Endothelial cell of umbilical vein (primary cell): ENCODE measurements around the gene TBC1D30. TPM values are rescaled to one million over a fixed set of nuclear protein-coding genes. Genes with fewer than 3 reads are reported as not detected.

Experiments
- BruUV-seq: library from RNA; stranded (reverse); fragments of 400-500 nt; replicated peaks from 2 replicates; lab custom pipeline; 2021; lab: Mats Ljungman, UMichigan
- CTCF ChIA-PET: fragments of 300-600, 350-600 bp; sonication (Branson Sonifier 250); formaldehyde crosslinking; loops from one replicate; lab custom pipeline; 2021; ENCODE audit warnings: antibody characterized with exemption, inconsistent platforms; lab: Charles Lee
- POLR2A ChIA-PET: fragments of 300-600, 350-600 bp; sonication (Branson Sonifier 250); formaldehyde crosslinking; loops from one replicate; lab custom pipeline; 2021; ENCODE audit warnings: antibody characterized with exemption, inconsistent platforms; lab: Charles Lee
- DNase-seq: peaks from one replicate; pipeline ENCODE4 v3.0.0-alpha.2; 2011; ENCODE audit warnings: low read depth, low spot score
- FAIRE-seq: peaks from 2 replicates; lab custom pipeline; 2011; peaks lifted over from hg19 to GRCh38; lab: Jason Lieb, UNC
- H2AFZ ChIP-seq: 2 replicates; pipeline ENCODE4 v1.6.0; 2012; ENCODE audit warnings: low read depth, low read length, control low read depth, inconsistent platforms
- H3K27ac ChIP-seq: 2 replicates; pipeline ENCODE4 v1.5.1; 2011; ENCODE audit warnings: low read depth, mild to moderate bottlenecking, control low read depth, low read length, moderate library complexity; ENCODE audit not compliant: insufficient read depth
- H3K27me3 ChIP-seq, 2 experiments: 2 replicates each; pipeline versions ENCODE4 v1.6.0 to v1.6.1; 2011; ENCODE audit warnings: low read length in 2 of 2, mixed read lengths in 1 of 2; ENCODE audit not compliant: control insufficient read depth in 2 of 2, insufficient read depth in 2 of 2
- H3K36me3 ChIP-seq, 2 experiments: 2 replicates in 1 of 2; 3 replicates in 1 of 2; pipeline ENCODE4 v1.5.1; 2011; ENCODE audit warnings: low read length in 2 of 2, mild to moderate bottlenecking in 1 of 2, moderate library complexity in 1 of 2; ENCODE audit not compliant: control insufficient read depth in 2 of 2, insufficient read depth in 2 of 2; ENCODE audit errors: extremely low read depth in 1 of 2
- H3K4me1 ChIP-seq: 3 replicates; pipeline ENCODE4 v1.5.1; 2011; ENCODE audit warnings: mild to moderate bottlenecking, low read length; ENCODE audit not compliant: control insufficient read depth, insufficient read depth; ENCODE audit errors: extremely low read depth
- H3K4me2 ChIP-seq: 2 replicates; pipeline ENCODE4 v1.6.1; 2011; ENCODE audit warnings: low read length, control low read depth, mixed read lengths; ENCODE audit not compliant: insufficient read depth
- H3K4me3 ChIP-seq, 3 experiments: fragments of 200-600 bp in 1 of 3; sonication (generic), shearing (Covaris generic) in 1 of 3; replicated peaks in 1 of 3; 2 replicates each; pipeline ENCODE4 v1.5.1; 2011 to 2016; ENCODE audit warnings: control low read depth in 3 of 3, low read length in 3 of 3, mild to moderate bottlenecking in 2 of 3, inconsistent platforms in 1 of 3, low read depth in 1 of 3, moderate library complexity in 1 of 3; ENCODE audit not compliant: insufficient read depth in 1 of 3
- H3K79me2 ChIP-seq: 2 replicates; pipeline ENCODE4 v1.6.0; 2012; ENCODE audit warnings: low read length, inconsistent platforms; ENCODE audit not compliant: control insufficient read depth, insufficient read depth
- H3K9ac ChIP-seq: replicated peaks from 2 replicates; pipeline ENCODE3; 2011; ENCODE audit warnings: low read length, control low read depth; ENCODE audit not compliant: insufficient read depth; ENCODE audit errors: extremely low read depth
- H3K9me1 ChIP-seq: replicated peaks from 3 replicates; pipeline ENCODE4 v1.6.0; 2011; ENCODE audit warnings: mild to moderate bottlenecking, low read length; ENCODE audit not compliant: control insufficient read depth, insufficient read depth; ENCODE audit errors: extremely low read depth
- H3K9me3 ChIP-seq: replicated peaks from 2 replicates; pipeline ENCODE4 v1.5.1; 2012; ENCODE audit warnings: low read length, inconsistent platforms; ENCODE audit not compliant: control insufficient read depth, insufficient read depth
- H4K20me1 ChIP-seq: replicated peaks from 2 replicates; pipeline ENCODE3; 2011; ENCODE audit warnings: mild to moderate bottlenecking, low read length; ENCODE audit not compliant: control insufficient read depth, insufficient read depth; ENCODE audit errors: extremely low read depth
- EZH2 ChIP-seq: IDR thresholded peaks from 2 replicates; pipeline ENCODE4 v1.6.1; 2012; ENCODE audit warnings: borderline replicate concordance, low read depth, mild to moderate bottlenecking, moderate library complexity, low read length, inconsistent platforms; ENCODE audit not compliant: severe bottlenecking
- FOS ChIP-seq: IDR thresholded peaks from 2 replicates; pipeline ENCODE4 v1.6.1; 2011; ENCODE audit warnings: mild to moderate bottlenecking, low read length, moderate library complexity, borderline replicate concordance; ENCODE audit not compliant: insufficient read depth
- GATA2 ChIP-seq: IDR thresholded peaks from 2 replicates; pipeline ENCODE4 v1.7.0; 2011; ENCODE audit warnings: low read depth, mild to moderate bottlenecking, moderate library complexity, mixed read lengths, low read length; ENCODE audit not compliant: insufficient read length, insufficient read depth
- JUN ChIP-seq: IDR thresholded peaks from 2 replicates; pipeline ENCODE4 v1.6.1; 2011; ENCODE audit warnings: borderline replicate concordance, low read depth; ENCODE audit not compliant: insufficient read length, insufficient read depth
- MYC ChIP-seq: IDR thresholded peaks from one replicate; pipeline ENCODE4 v1.6.1; 2011; ENCODE audit warnings: mild to moderate bottlenecking, low read depth, low read length
- POLR2A ChIP-seq: IDR thresholded peaks from 2 replicates; pipeline ENCODE4 v1.6.1; 2012; ENCODE audit warnings: low read depth, mild to moderate bottlenecking, control low read depth, low read length
- POLR2AphosphoS5 ChIP-seq: IDR thresholded peaks from 2 replicates; pipeline ENCODE4 v1.6.1; 2012; ENCODE audit warnings: low read depth, mild to moderate bottlenecking, control low read depth, low read length, moderate library complexity; ENCODE audit not compliant: insufficient read depth
- dilution Hi-C: fragments of 300-500 bp; cut with MboI; formaldehyde crosslinking; loops from one replicate; pipeline ENCODE4 v1.15.0; 2019; ENCODE audit warnings: low sequenced_read_pairs; ENCODE audit not compliant: extremely low pct_ligation_motif_present
- intact Hi-C: fragments of 100-400 bp; cut with micrococcal nuclease; formaldehyde crosslinking; loops from one replicate; pipeline ENCODE4 v1.10.0; 2022
- polyA plus RNA-seq, 4 experiments: library from polyadenylated mRNA; depleted of rRNA in 3 of 4; stranded (reverse) in 3 of 4; unstranded in 1 of 4; fragments of >200 nt; gene quantifications; 2 replicates each; pipeline versions ENCODE4 v1.2.1 to v1.2.3, GENCODE V29; 2011 to 2012; ENCODE audit warnings: missing spikeins in 1 of 4
- total RNA-seq: library from RNA; stranded (reverse); gene quantifications from 2 replicates; pipeline ENCODE4 v1.2.3, GENCODE V29; 2021
- TF ChIP-seq, protein P1 (sequence below): IDR thresholded peaks from 2 replicates; pipeline ENCODE4 v1.6.1; 2011; ENCODE audit not compliant: insufficient read depth, insufficient read length
- TF ChIP-seq, protein P2 (sequence below), 2 donors: IDR thresholded peaks; 1 replicate in 1 of 2; 2 replicates in 1 of 2; pipeline ENCODE4 v1.5.1; 2011; ENCODE audit warnings: low read length in 2 of 2, mild to moderate bottlenecking in 2 of 2, moderate library complexity in 2 of 2, control low read depth in 1 of 2, inconsistent platforms in 1 of 2, low read depth in 1 of 2; ENCODE audit not compliant: insufficient read depth in 1 of 2; ENCODE audit errors: extremely low read depth in 1 of 2

The TBC1D30 gene
- total and polyA plus RNA-seq, 2 donors (not counting 3 experiments of a cell fraction or from before 2014, with no cell fraction given), result 4.4 to 7.6 TPM

DNA sequence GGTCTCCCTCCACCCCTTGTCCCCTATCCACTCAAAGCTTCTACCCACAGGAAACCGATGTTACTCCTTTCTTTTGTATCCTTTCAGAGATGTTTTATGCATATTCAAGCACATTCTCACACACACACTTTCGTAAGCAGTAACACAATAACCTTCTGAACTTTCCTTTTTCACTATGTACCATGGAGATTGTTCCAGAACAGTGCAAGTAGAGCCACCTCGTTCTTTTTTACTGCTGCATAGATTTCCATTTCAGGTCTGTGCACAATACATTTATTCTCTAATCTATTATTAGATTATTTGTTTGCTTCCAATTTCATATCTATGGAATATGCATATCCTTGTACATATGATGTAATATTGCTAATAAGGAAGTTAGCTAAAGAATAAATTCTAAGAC is 60.3 kb downstream of the TBC1D30 start:
- FAIRE-seq, result peak; percentile 24
- Histone ChIP-seq H3K79me2 (no peaks in the 10 kb centered on the region), H3K9ac (no peak overlapping the region), H3K9me3 (no peaks in the 10 kb centered on the region), H3K4me1 (peaks cover 11% of the 10 kb centered on the region), H3K4me2 (no peak overlapping the region), H3K9me1 (no peaks in the 10 kb centered on the region), H2AFZ (no peak overlapping the region), H3K36me3 (no peaks in the 10 kb centered on the region), H3K27ac (no peak overlapping the region), H3K4me3 (no peak overlapping the region), H4K20me1 (no peaks in the 10 kb centered on the region), H3K27me3 (no peaks in the 10 kb centered on the region)
- TF ChIP-seq, protein P1, sequence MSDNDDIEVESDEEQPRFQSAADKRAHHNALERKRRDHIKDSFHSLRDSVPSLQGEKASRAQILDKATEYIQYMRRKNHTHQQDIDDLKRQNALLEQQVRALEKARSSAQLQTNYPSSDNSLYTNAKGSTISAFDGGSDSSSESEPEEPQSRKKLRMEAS, result no peak
- TF ChIP-seq MYC (no peak), POLR2A (no peak), JUN (no peak), EZH2 (no peak), GATA2 (no peak), POLR2AphosphoS5 (no peak), FOS (no peak)
- TF ChIP-seq, protein P2, sequence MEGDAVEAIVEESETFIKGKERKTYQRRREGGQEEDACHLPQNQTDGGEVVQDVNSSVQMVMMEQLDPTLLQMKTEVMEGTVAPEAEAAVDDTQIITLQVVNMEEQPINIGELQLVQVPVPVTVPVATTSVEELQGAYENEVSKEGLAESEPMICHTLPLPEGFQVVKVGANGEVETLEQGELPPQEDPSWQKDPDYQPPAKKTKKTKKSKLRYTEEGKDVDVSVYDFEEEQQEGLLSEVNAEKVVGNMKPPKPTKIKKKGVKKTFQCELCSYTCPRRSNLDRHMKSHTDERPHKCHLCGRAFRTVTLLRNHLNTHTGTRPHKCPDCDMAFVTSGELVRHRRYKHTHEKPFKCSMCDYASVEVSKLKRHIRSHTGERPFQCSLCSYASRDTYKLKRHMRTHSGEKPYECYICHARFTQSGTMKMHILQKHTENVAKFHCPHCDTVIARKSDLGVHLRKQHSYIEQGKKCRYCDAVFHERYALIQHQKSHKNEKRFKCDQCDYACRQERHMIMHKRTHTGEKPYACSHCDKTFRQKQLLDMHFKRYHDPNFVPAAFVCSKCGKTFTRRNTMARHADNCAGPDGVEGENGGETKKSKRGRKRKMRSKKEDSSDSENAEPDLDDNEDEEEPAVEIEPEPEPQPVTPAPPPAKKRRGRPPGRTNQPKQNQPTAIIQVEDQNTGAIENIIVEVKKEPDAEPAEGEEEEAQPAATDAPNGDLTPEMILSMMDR (IDR thresholded peaks at IDR 0.05; ENCODE audit: extremely low read depth in 1 of 2, insufficient read depth in 1 of 2, low read depth in 1 of 2, low read length in 2 of 2), result no peak
- CTCF ChIA-PET, result interaction anchor here (1.3 to 2.5 kb wide), 2 partner anchors 10 to 83 kb away, joined by 6 to 15 read pairs; no protein-coding TSS in a partner anchor
- intact Hi-C loops (no loop called here), dilution Hi-C loops (no loop called here)
- POLR2A ChIA-PET, result no interaction called here
- no TSS peak for BruUV-seq
- no peak for DNase-seq
